DND-41 (cell line): ENCODE data around the gene APOBEC3C.
"Not testable (repeated sequence)": the region's sequence is repeated elsewhere in the genome, so short reads cannot be mapped to it uniquely, and the experiment has no call there.

Source experiments
- ATAC-seq: fragments of 200-7000 bp; cut with Tn5 transposase; 3 replicates; pipeline ENCODE4 v1.9.1; 2021; ENCODE audit warnings: low read depth; ENCODE audit not compliant: insufficient read depth
- DNase-seq: peaks from one replicate; pipeline ENCODE4 v3.0.0-alpha.2; 2020
- H2AFZ ChIP-seq: 2 replicates; pipeline ENCODE4 v1.6.0; 2012; ENCODE audit warnings: low read depth, low read length
- H3K27ac ChIP-seq: 2 replicates; pipeline ENCODE4 v1.5.1; 2012; ENCODE audit warnings: low read length, inconsistent platforms
- H3K27me3 ChIP-seq: fragments of 200-600 bp; sonication (generic); 2 replicates; pipeline ENCODE4 v1.6.0; 2012; ENCODE audit warnings: low read length, mild to moderate bottlenecking, inconsistent platforms; ENCODE audit not compliant: insufficient read depth, poor library complexity
- H3K36me3 ChIP-seq: 2 replicates; pipeline ENCODE4 v1.5.1; 2012; ENCODE audit warnings: low read length, inconsistent platforms; ENCODE audit not compliant: insufficient read depth
- H3K4me1 ChIP-seq: 2 replicates; pipeline ENCODE4 v1.5.1; 2012; ENCODE audit warnings: mild to moderate bottlenecking, low read length; ENCODE audit not compliant: insufficient read depth
- H3K4me2 ChIP-seq: 2 replicates; pipeline ENCODE4 v1.6.0; 2012; ENCODE audit warnings: mild to moderate bottlenecking, moderate library complexity, low read length, inconsistent platforms; ENCODE audit not compliant: insufficient read depth
- H3K4me3 ChIP-seq, 2 experiments: fragments of 200-600 bp in 1 of 2; shearing (Covaris generic) in 1 of 2; 2 replicates each; pipeline ENCODE4 v1.5.1; 2012 to 2016; ENCODE audit warnings: inconsistent platforms in 2 of 2, low read length in 2 of 2, mild to moderate bottlenecking in 2 of 2, low read depth in 1 of 2, moderate library complexity in 1 of 2
- H3K79me2 ChIP-seq: 2 replicates; pipeline ENCODE4 v1.6.0; 2012; ENCODE audit warnings: low read length, inconsistent platforms; ENCODE audit not compliant: insufficient read depth
- H3K9ac ChIP-seq: 2 replicates; pipeline ENCODE4 v1.6.0; 2012; ENCODE audit warnings: low read depth, mild to moderate bottlenecking, inconsistent platforms, low read length, moderate library complexity
- H3K9me3 ChIP-seq: 2 replicates; pipeline ENCODE4 v1.5.1; 2012; ENCODE audit warnings: low read length, moderate library complexity, mild to moderate bottlenecking, inconsistent platforms; ENCODE audit not compliant: insufficient read depth, severe bottlenecking
- H4K20me1 ChIP-seq: 2 replicates; pipeline ENCODE4 v1.6.0; 2012; ENCODE audit warnings: low read length; ENCODE audit not compliant: insufficient read depth
- EZH2 ChIP-seq: IDR thresholded peaks from 3 replicates; pipeline ENCODE4 v1.6.1; 2012; ENCODE audit warnings: borderline replicate concordance, low read depth, mild to moderate bottlenecking, moderate library complexity, low read length, inconsistent platforms; ENCODE audit not compliant: severe bottlenecking
- TF ChIP-seq, protein P1 (sequence below): IDR thresholded peaks from 2 replicates; pipeline ENCODE4 v1.5.1; 2012; ENCODE audit warnings: borderline replicate concordance, low read length, moderate library complexity, mild to moderate bottlenecking; ENCODE audit not compliant: poor library complexity, severe bottlenecking; ENCODE audit errors: extremely low read depth

The APOBEC3C gene

DNA sequence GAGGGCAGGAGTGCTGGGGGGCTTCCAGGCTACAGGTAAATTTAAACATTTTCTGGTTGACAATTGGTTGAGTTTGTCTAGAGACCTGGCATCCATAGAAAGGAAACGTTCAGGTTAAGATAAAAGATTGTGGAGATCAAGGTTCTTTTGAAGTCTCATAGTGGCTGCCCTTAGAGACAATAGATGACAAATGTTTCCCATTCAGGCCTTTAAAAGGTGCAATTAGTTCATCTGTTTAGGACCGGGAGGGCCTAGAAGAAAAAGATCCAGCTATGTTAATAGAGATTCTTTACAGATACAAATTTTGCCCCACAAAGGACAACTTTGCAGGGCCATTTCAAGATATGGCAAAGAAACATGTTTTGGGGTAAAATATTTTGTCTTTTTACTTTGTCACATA lies 23.0 kb downstream of the APOBEC3C start:
- H4K20me1 ChIP-seq, H2AFZ ChIP-seq, H3K79me2 ChIP-seq, H3K27me3 ChIP-seq, H3K4me2 ChIP-seq, DNase-seq, H3K9me3 ChIP-seq, ATAC-seq, H3K4me3 ChIP-seq, H3K27ac ChIP-seq, H3K36me3 ChIP-seq, H3K9ac ChIP-seq: not testable (repeated sequence)
- peaks cover 20% of the 10 kb centered on the region for H3K4me1 ChIP-seq

- Histone ChIP-seq H3K4me3 (peak overlapping the region in 1 of 2 experiments; percentile 71; a peak in 2 of 4 replicates), H2AFZ (0 out of 2 replicates have a peak overlapping the region, but pooled peaks have one; percentile 67), H3K9me3 (no peaks in the 10 kb centered on the region), H3K36me3 (no peaks in the 10 kb centered on the region; the same call in 1 of the 2 replicates), H4K20me1 (no peaks in the 10 kb centered on the region), H3K27me3 (no peaks in the 10 kb centered on the region), H3K4me2 (peak overlapping the region; percentile 94), H3K27ac (0 out of 2 replicates have a peak overlapping the region, but pooled peaks have one; percentile 54), H3K9ac (peak overlapping the region; percentile 70; the same call in 1 of the 2 replicates), H3K79me2 (peaks cover 7% of the 10 kb centered on the region; the same call in 1 of the 2 replicates), H3K4me1 (peaks cover 21% of the 10 kb centered on the region)
- ATAC-seq, result no peak
- DNase-seq, result no peak
- TF ChIP-seq, protein P1, sequence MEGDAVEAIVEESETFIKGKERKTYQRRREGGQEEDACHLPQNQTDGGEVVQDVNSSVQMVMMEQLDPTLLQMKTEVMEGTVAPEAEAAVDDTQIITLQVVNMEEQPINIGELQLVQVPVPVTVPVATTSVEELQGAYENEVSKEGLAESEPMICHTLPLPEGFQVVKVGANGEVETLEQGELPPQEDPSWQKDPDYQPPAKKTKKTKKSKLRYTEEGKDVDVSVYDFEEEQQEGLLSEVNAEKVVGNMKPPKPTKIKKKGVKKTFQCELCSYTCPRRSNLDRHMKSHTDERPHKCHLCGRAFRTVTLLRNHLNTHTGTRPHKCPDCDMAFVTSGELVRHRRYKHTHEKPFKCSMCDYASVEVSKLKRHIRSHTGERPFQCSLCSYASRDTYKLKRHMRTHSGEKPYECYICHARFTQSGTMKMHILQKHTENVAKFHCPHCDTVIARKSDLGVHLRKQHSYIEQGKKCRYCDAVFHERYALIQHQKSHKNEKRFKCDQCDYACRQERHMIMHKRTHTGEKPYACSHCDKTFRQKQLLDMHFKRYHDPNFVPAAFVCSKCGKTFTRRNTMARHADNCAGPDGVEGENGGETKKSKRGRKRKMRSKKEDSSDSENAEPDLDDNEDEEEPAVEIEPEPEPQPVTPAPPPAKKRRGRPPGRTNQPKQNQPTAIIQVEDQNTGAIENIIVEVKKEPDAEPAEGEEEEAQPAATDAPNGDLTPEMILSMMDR, result no peak
- no peak for TF ChIP-seq EZH2
Observed at GRCh38 chr22:39039306-39040126, 25.5 kb downstream of the APOBEC3C start.

GRCh38 chr22:39040155-39040537 lies 26.1 kb downstream of the APOBEC3C start:
- Histone ChIP-seq H2AFZ (peak overlapping the region; percentile 67), H3K4me3 (peak overlapping the region in 1 of 2 experiments; percentile 71; a peak in 2 of 4 replicates), H3K4me2 (peak overlapping the region; percentile 94), H3K27ac (peak overlapping the region; percentile 54; the same call in 1 of the 2 replicates), H3K4me1 (peaks cover 21% of the 10 kb centered on the region), H3K9ac (peak overlapping the region; percentile 70)
- H3K79me2 ChIP-seq, H3K27me3 ChIP-seq, H4K20me1 ChIP-seq, ATAC-seq, DNase-seq, H3K36me3 ChIP-seq, H3K9me3 ChIP-seq: not testable (repeated sequence)

- Histone ChIP-seq H3K4me2 (peak within 1 kb of the TSS; percentile 94), H3K9ac (peak within 1 kb of the TSS; percentile 70), H3K4me1 (peaks cover 21% of the 10 kb centered on the region), H2AFZ (peak within 1 kb of the TSS; percentile 67), H3K4me3 (peak within 1 kb of the TSS; percentile 53 to 71), H3K27ac (peak within 1 kb of the TSS; percentile 79)
- not testable (repeated sequence) for H3K79me2 ChIP-seq, H3K9me3 ChIP-seq, H4K20me1 ChIP-seq, H3K27me3 ChIP-seq, H3K36me3 ChIP-seq
- peak; percentile 87 for DNase-seq
- TF ChIP-seq, protein P1, result peak; percentile 20
- ATAC-seq, result peak; percentile 94
Observed at GRCh38 chr22:39040538-39041296, 26.7 kb downstream of the APOBEC3C start, which contains the start of gene APOBEC3F. Gene APOBEC3F, plus strand, starts transcription at chr22:39040864. Its CDS starts 97 bp downstream, at chr22:39040961.
